Measurements from ENCODE around the gene TADA3.

Gene TADA3

DNA sequence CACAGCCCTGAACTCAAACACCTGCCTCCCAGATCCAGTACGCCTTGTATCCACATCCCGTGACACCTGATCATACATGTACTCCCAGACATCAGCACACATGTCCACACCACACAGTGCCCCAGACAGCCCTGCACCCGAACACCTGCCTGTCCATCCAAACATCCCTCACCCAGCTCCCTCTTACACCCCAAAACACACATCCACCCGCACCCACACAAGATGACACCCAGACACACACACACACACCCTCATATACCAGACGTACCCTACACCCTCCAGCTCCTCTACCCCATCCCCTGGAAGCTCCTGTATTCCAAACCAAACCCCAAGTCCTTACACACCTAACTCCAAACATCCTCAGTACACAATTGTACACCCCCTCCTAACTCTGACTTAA, 23.3 kb downstream of the TADA3 start:
- Histone ChIP-seq H3K4me1 (ENCODE audit: control insufficient read depth, insufficient read depth, low read length) (peaks cover 32% of the 10 kb centered on the region), H3K4me2 (ENCODE audit: low read length) (peak overlapping the region; percentile 94), H3K4me3 (ENCODE audit: low read length) (peak overlapping the region; percentile 76), H3K36me3 (ENCODE audit: insufficient read depth, low read length) (peaks cover 5% of the 10 kb centered on the region), H3K9ac (ENCODE audit: low read depth, low read length) (peak overlapping the region; percentile 87), H3K9me3 (replicated peaks; ENCODE audit: low read length) (no peaks in the 10 kb centered on the region), H3K27me3 (ENCODE audit: control insufficient read depth, insufficient read depth, low read length) (no peaks in the 10 kb centered on the region)

DNA sequence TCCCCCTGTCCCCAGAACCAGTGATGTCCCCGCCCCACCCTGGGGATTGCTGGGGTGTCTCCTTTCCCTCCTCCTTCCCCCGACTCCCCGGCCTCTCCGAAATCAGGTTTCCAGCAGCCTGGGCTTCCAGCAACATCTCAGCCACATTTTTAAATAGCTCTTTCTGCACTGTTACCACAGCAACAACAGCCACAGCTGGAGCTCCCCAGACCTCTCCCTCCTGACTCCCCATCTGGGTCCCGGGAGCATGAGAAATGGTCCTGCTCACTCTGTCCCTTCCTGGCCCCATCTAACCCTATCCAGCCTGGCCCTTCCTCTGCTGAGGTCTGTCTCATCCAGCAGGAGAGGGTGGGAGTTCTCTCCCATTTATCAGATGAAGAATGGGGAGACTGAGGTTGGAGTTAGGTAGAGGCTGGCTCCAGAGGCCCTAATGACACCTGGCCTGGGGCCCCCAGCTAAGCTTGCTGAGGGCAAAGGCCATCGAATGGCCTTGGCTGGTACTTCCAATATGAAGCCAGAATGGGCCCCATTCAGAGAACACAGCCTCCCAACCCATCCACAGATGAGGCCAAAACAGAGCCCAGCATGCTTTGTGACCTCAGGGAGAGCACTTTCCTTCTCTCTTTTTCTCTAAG, 24.0 kb downstream of the TADA3 start:
- no peak overlapping the region for H3K4me3 ChIP-seq (ENCODE audit: low read length)
- H3K4me1 ChIP-seq (ENCODE audit: control insufficient read depth, insufficient read depth, low read length): peaks cover 32% of the 10 kb centered on the region
- H3K27me3 ChIP-seq (ENCODE audit: control insufficient read depth, insufficient read depth, low read length): no peaks in the 10 kb centered on the region
- peak overlapping the region; percentile 87 for H3K9ac ChIP-seq (ENCODE audit: low read depth, low read length)
- peak overlapping the region; percentile 94 for H3K4me2 ChIP-seq (ENCODE audit: low read length)
- no peaks in the 10 kb centered on the region for H3K9me3 ChIP-seq (replicated peaks; ENCODE audit: low read length)
- peaks cover 5% of the 10 kb centered on the region for H3K36me3 ChIP-seq (ENCODE audit: insufficient read depth, low read length)

DNA sequence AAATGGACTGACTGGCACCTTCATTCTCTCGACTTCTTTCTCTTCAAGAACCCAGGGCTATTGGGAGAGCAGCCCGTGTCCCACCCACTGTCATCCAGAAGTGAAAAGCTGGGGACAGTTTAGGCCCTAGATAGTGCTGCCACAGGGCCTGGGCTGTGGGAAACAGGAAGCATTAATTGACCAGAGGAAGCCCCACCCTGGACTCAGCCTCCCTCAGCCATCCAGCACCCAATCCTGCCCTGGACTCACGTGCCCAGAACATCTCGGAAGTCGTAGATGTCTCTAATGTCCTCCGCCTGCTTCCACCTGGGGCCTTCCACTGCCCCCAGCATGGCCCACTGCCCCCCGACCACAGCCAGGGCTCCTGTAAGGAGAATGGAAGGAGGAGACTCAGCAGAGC, 24.9 kb downstream of the TADA3 start:
- Histone ChIP-seq H3K9ac (ENCODE audit: low read depth, low read length) (no peak overlapping the region), H3K4me3 (ENCODE audit: low read length) (no peak overlapping the region), H3K27me3 (ENCODE audit: control insufficient read depth, insufficient read depth, low read length) (no peaks in the 10 kb centered on the region), H3K36me3 (ENCODE audit: insufficient read depth, low read length) (peaks cover 5% of the 10 kb centered on the region), H3K9me3 (replicated peaks; ENCODE audit: low read length) (no peaks in the 10 kb centered on the region), H3K4me1 (ENCODE audit: control insufficient read depth, insufficient read depth, low read length) (peaks cover 32% of the 10 kb centered on the region), H3K4me2 (ENCODE audit: low read length) (no peak overlapping the region)

DNA sequence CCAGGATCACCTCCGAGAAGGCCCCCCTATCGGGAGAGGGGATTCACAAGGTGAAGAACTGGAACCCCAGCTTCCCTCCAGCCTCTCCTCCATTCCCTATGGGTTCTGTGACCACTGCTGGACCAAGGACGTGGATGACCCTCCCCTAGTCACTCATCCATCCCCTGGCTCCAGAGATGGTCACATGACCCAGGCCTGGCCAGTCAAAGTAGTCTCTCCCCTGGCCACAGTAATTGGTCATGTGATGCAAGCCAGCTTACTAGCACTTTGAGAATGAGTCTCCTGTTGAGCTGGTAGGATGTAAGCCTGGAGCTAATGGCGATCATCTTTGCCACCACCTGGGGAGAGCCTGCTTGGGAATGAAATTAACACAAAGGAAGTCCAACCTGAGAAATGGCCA, 26.4 kb downstream of the TADA3 start:
- Histone ChIP-seq H3K9ac (ENCODE audit: low read depth, low read length) (no peak overlapping the region), H3K36me3 (ENCODE audit: insufficient read depth, low read length) (peaks cover 13% of the 10 kb centered on the region), H3K4me3 (ENCODE audit: low read length) (no peak overlapping the region), H3K4me1 (ENCODE audit: control insufficient read depth, insufficient read depth, low read length) (peaks cover 32% of the 10 kb centered on the region), H3K27me3 (ENCODE audit: control insufficient read depth, insufficient read depth, low read length) (no peaks in the 10 kb centered on the region), H3K4me2 (ENCODE audit: low read length) (no peak overlapping the region), H3K9me3 (replicated peaks; ENCODE audit: low read length) (no peaks in the 10 kb centered on the region)

DNA sequence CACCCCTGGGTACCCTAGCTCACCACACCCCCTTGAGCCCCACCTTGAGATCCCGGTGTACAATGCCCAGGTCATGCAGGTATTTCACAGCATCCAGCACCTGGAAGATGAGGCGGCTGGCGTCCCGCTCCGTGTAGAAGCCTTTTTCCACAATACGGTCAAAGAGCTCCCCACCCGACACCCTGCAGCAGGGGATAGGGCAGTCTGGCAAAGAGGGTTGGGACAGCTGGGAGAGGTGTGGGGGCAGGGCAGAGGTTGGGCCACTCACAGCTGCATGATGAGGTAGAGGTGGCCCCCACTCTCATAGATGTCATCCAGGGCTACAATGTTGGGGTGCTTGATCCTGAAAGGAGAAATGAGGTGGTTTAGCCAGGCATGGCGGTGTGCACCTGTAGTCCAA, 29.4 kb downstream of the TADA3 start:
- H3K4me3 ChIP-seq (ENCODE audit: low read length): no peak overlapping the region
- no peak overlapping the region for H3K4me2 ChIP-seq (ENCODE audit: low read length)
- no peaks in the 10 kb centered on the region for H3K27me3 ChIP-seq (ENCODE audit: control insufficient read depth, insufficient read depth, low read length)
- H3K4me1 ChIP-seq (ENCODE audit: control insufficient read depth, insufficient read depth, low read length): peaks cover 7% of the 10 kb centered on the region
- no peaks in the 10 kb centered on the region for H3K9me3 ChIP-seq (replicated peaks; ENCODE audit: low read length)
- H3K9ac ChIP-seq (ENCODE audit: low read depth, low read length): no peak overlapping the region
- peaks cover 34% of the 10 kb centered on the region for H3K36me3 ChIP-seq (ENCODE audit: insufficient read depth, low read length)

DNA sequence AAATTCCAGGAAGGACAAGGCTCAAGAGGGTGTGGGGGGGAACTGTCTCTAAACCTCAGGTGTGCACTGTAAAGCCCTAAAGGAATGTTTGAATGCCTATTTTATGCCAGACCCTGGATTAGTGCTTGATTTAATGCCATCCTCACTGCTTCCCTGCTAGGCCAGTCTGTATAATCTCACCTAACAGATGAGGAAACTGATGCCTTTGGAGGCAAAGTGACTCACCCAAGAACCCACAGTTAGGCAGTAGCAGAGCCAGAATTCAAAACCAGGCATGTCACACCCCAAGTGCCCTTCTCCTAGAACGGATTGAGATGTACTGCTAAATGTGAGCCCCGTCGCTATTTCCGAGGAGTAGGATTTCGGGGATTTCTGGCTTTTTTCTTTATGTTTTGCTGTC, 30.4 kb downstream of the TADA3 start:
- no peaks in the 10 kb centered on the region for H3K27me3 ChIP-seq (ENCODE audit: control insufficient read depth, insufficient read depth, low read length)
- no peak overlapping the region for H3K4me2 ChIP-seq (ENCODE audit: low read length)
- H3K4me3 ChIP-seq (ENCODE audit: low read length): no peak overlapping the region
- H3K9ac ChIP-seq (ENCODE audit: low read depth, low read length): no peak overlapping the region
- no peaks in the 10 kb centered on the region for H3K9me3 ChIP-seq (replicated peaks; ENCODE audit: low read length)
- H3K4me1 ChIP-seq (ENCODE audit: control insufficient read depth, insufficient read depth, low read length): no peaks in the 10 kb centered on the region
- H3K36me3 ChIP-seq (ENCODE audit: insufficient read depth, low read length): peaks cover 42% of the 10 kb centered on the region

DNA sequence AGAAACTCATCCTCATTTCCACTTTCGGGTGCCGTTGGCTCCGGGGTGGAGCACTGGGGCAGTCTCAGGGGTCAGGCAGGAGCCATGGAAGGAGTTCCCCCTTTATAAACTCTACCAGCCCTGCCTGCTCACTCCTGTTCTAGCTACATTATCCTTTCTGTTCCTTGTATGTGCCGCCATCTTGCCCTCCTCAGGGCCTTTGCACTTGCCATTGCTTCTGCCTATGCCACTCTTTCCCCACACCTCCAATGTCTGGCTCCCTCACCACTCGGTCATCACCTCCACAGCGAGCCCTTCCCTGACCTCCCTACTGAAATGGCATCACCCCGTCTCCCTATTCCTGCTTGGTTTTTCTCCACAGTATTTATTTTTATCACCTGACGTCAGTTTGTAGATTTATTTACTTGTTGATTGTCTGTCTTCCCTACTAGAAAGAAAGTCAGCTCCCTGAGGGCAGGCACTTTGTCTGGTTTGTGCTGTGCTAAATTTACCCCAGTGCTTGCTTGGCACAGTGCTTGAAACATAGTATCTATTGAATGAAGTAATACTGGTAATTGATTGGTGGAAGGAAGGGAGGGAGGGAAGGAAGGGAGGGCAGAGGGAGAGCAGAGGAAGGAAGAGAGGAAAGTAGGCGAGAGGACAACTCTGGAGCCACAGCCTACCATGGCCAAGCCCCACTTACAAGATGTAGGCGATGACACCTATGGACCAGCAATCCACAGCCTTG, 31.3 kb downstream of the TADA3 start:
- Histone ChIP-seq H3K4me1 (ENCODE audit: control insufficient read depth, insufficient read depth, low read length) (no peaks in the 10 kb centered on the region), H3K4me3 (ENCODE audit: low read length) (no peak overlapping the region), H3K9ac (ENCODE audit: low read depth, low read length) (no peak overlapping the region), H3K36me3 (ENCODE audit: insufficient read depth, low read length) (peaks cover 50% of the 10 kb centered on the region), H3K27me3 (ENCODE audit: control insufficient read depth, insufficient read depth, low read length) (no peaks in the 10 kb centered on the region), H3K9me3 (replicated peaks; ENCODE audit: low read length) (no peaks in the 10 kb centered on the region), H3K4me2 (ENCODE audit: low read length) (no peak overlapping the region)

DNA sequence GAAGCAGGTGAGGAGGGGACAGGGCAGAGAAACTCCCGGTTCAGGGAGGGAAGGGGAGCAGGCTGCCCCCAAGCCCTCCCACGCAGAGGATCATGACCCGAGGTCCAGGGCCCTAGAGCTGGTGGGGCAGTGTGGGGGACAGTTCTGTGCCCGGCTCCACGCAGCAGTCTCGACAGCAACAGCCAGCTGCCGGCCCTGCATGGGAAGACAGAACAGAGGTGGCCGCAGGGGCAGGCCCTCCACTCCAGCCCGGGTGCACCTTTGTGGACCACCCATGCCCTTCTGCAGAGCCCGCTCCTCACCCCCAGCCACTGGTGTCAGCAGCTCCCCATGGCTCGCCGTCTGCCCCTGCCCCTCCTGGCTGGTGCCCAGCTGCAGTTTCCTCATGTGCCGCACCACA, 34.8 kb downstream of the TADA3 start:
- Histone ChIP-seq H3K4me1 (ENCODE audit: control insufficient read depth, insufficient read depth, low read length) (peaks cover 6% of the 10 kb centered on the region), H3K9me3 (replicated peaks; ENCODE audit: low read length) (no peaks in the 10 kb centered on the region), H3K36me3 (ENCODE audit: insufficient read depth, low read length) (peaks cover 49% of the 10 kb centered on the region), H3K4me3 (ENCODE audit: low read length) (no peak overlapping the region), H3K9ac (ENCODE audit: low read depth, low read length) (no peak overlapping the region), H3K4me2 (ENCODE audit: low read length) (no peak overlapping the region), H3K27me3 (ENCODE audit: control insufficient read depth, insufficient read depth, low read length) (no peaks in the 10 kb centered on the region)

DNA sequence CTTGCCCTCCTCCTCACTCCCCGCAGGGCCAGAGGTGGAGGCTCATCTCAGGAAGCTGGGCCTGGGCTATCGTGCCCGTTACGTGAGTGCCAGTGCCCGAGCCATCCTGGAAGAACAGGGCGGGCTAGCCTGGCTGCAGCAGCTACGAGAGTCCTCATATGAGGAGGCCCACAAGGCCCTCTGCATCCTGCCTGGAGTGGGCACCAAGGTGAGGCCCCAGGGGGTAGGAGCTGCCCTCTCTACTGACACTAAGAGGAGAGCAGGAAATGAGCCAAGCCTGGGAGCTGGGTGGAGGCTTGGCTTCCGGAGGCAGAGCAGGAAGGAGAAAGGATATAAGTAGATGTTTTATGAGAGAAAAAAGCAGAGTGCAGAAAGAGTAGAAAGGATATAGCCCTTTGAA, 37.6 kb downstream of the TADA3 start:
- H3K27me3 ChIP-seq (ENCODE audit: control insufficient read depth, insufficient read depth, low read length): no peaks in the 10 kb centered on the region
- H3K36me3 ChIP-seq (ENCODE audit: insufficient read depth, low read length): peaks cover 46% of the 10 kb centered on the region
- no peak overlapping the region for H3K9ac ChIP-seq (ENCODE audit: low read depth, low read length)
- peaks cover 15% of the 10 kb centered on the region for H3K4me1 ChIP-seq (ENCODE audit: control insufficient read depth, insufficient read depth, low read length)
- H3K9me3 ChIP-seq (replicated peaks; ENCODE audit: low read length): no peaks in the 10 kb centered on the region
- H3K4me3 ChIP-seq (ENCODE audit: low read length): no peak overlapping the region
- no peak overlapping the region for H3K4me2 ChIP-seq (ENCODE audit: low read length)

DNA sequence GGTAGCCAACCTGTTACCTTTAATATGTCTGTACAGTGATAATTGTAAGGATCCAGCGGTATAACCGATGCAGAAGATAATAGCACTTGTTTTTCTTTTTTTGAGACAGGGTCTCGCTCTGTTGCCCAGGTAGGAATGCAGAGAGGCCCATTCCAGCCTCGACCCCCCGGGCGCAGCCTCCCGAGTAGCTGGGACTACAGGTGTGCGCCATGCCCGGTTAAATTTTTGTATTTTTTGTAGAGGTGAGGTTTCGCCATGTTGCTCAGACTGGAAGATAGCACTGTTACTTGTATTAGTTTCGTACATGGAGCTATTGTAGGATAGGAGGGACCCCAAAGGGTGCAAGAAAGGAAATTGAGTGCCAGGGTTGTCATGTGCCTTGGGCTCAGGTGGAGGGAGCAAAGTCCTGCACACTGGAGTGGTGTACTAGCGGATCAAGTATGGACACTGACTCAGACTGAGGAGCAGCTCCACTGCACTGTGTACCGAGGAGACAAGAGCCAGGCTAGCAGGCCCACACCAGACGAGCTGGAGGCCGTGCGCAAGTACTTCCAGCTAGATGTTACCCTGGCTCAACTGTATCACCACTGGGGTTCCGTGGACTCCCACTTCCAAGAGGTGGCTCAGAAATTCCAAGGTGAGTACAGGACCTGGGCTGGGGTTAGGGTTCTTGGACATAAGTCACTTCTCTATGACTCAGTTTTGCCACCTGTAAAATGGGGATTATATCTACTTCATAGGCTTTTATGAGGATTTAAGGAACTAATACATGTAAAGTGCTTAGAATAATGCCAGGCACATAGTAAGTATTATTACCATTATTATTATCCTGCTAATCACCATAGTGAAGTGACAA, 41.5 kb downstream of the TADA3 start:
- Histone ChIP-seq H3K9me3 (replicated peaks; ENCODE audit: low read length) (no peaks in the 10 kb centered on the region), H3K4me2 (ENCODE audit: low read length) (peak overlapping the region; percentile 94), H3K4me3 (ENCODE audit: low read length) (peak overlapping the region; percentile 82), H3K27me3 (ENCODE audit: control insufficient read depth, insufficient read depth, low read length) (no peaks in the 10 kb centered on the region), H3K36me3 (ENCODE audit: insufficient read depth, low read length) (peaks cover 41% of the 10 kb centered on the region), H3K9ac (ENCODE audit: low read depth, low read length) (peak overlapping the region; percentile 81), H3K4me1 (ENCODE audit: control insufficient read depth, insufficient read depth, low read length) (peaks cover 35% of the 10 kb centered on the region)

DNA sequence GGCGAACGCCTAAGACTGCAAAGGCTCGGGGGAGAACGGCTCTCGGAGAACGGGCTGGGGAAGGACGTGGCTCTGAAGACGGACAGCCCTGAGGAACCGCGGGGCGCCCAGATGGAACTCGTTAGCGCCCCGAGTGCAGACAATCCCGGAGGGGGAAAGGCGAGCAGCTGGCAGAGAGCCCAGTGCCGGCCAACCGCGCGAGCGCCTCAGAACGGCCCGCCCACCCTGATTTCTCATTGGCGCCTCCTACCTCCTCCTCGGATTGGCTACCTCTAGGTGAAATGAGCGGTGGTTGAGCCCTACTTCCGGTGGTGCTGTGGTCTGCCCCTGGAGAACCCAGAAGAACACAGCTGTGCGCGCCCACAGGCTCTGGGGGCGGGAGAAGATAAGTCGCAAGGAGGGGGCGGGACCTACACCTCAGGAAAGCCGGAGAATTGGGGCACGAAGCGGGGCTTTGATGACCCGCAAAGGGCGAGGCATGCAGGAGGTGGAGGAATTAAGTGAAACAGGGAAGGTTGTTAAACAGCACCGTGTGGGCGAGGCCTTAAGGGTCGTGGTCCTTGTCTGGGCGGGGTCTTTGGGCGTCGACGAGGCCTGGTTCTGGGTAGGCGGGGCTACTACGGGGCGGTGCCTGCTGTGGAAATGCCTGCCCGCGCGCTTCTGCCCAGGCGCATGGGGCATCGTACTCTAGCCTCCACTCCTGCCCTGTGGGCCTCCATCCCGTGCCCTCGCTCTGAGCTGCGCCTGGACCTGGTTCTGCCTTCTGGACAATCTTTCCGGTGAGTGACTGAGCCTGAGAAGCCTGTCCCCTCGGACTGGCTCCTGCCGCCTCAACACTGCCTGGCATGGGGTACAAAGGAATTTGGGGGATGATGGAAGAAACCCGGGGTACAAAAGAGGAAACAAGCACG, 42.4 kb downstream of the TADA3 start, which contains the start of gene OGG1:
Gene OGG1 (plus strand): TSS at position 308 of the 911 bp plus-strand sequence. CDS start 335 bp downstream, at position 643.
- Histone ChIP-seq H3K4me2 (ENCODE audit: low read length) (peak within 1 kb of the TSS; percentile 94), H3K27me3 (ENCODE audit: control insufficient read depth, insufficient read depth, low read length) (no peaks in the 10 kb centered on the region), H3K9ac (ENCODE audit: low read depth, low read length) (peak within 1 kb of the TSS; percentile 81), H3K9me3 (replicated peaks; ENCODE audit: low read length) (no peaks in the 10 kb centered on the region), H3K4me1 (ENCODE audit: control insufficient read depth, insufficient read depth, low read length) (peaks cover 33% of the 10 kb centered on the region), H3K36me3 (ENCODE audit: insufficient read depth, low read length) (peaks cover 48% of the 10 kb centered on the region), H3K4me3 (ENCODE audit: low read length) (peak within 1 kb of the TSS; percentile 82)
